ENCODE results near the gene NR5A1. TPM values are rescaled to one million over a fixed set of nuclear protein-coding genes. Genes with fewer than 3 reads are reported as not detected.

NR5A1 gene
- total RNA-seq, 1 experiment from 2014 or later = 0.64 TPM

- H3K9me3 ChIP-seq (ENCODE audit: control insufficient read depth in 1 of 2, insufficient read depth in 1 of 2, low read depth in 1 of 2, low read length in 2 of 2) = no peaks in the 10 kb centered on the region
- ChIA-PET RAD21 (ENCODE audit: low non-redundant PET in 1 of 2, low total read pairs in 2 of 2, uncharacterized antibody in 2 of 2, unreplicated experiment in 2 of 2) (no interaction called here), POLR2A (no interaction called here), CTCF (no interaction called here)
- ATAC-seq = no peak
- no peaks in the 10 kb centered on the region for H3K36me3 ChIP-seq (ENCODE audit: control insufficient read depth in 1 of 2, insufficient read depth in 2 of 2, low read length in 2 of 2)
- no peaks in the 10 kb centered on the region for H3K9me2 ChIP-seq (ENCODE audit: insufficient read depth)
- H3K4me1 ChIP-seq (ENCODE audit: control insufficient read depth in 1 of 2, insufficient read depth in 2 of 2, low read length in 2 of 2) = no peaks in the 10 kb centered on the region
- H3K9ac ChIP-seq (ENCODE audit: low read length) = no peak overlapping the region
- H4K20me1 ChIP-seq (ENCODE audit: insufficient read depth) = no peaks in the 10 kb centered on the region
- no peak overlapping the region for H3K27ac ChIP-seq (ENCODE audit: low read depth, low read length)
- no peak overlapping the region for H3K4me3 ChIP-seq (replicated peaks in 1 of 2; ENCODE audit: low read depth in 1 of 2, low read length in 2 of 2)
- H3K27me3 ChIP-seq (ENCODE audit: insufficient read depth, low read length) = no peaks in the 10 kb centered on the region
- TF ChIP-seq EZH2 (IDR thresholded peaks at IDR 0.05) (no peak), ZBTB33 (IDR thresholded peaks at IDR 0.05; ENCODE audit: extremely low read depth, insufficient replicate concordance, low read length) (no peak), YY1 (IDR thresholded peaks at IDR 0.05; ENCODE audit: extremely low read depth, insufficient replicate concordance, low read depth, low read length) (no peak), EGR1 (IDR thresholded peaks at IDR 0.05; ENCODE audit: low read depth) (no peak), SP1 (IDR thresholded peaks at IDR 0.05; ENCODE audit: low read depth) (no peak), POLR2AphosphoS5 (IDR thresholded peaks at IDR 0.05; ENCODE audit: low read depth, low read length) (no peak), MAX (IDR thresholded peaks at IDR 0.05) (no peak), TCF7L2 (IDR thresholded peaks at IDR 0.05; ENCODE audit: borderline replicate concordance, extremely low read depth, insufficient read depth, insufficient read length) (no peak), SIN3A (IDR thresholded peaks at IDR 0.05; ENCODE audit: low read depth) (no peak), ELF1 (IDR thresholded peaks at IDR 0.05; ENCODE audit: borderline replicate concordance, low read depth) (no peak), REST (IDR thresholded peaks at IDR 0.05; ENCODE audit: low read depth) (no peak), FOSL1 (IDR thresholded peaks at IDR 0.05; ENCODE audit: low read depth) (no peak), ZNF274 (IDR thresholded peaks at IDR 0.05; ENCODE audit: low read depth, low read length) (no peak), EZH2phosphoT487 (IDR thresholded peaks at IDR 0.05; ENCODE audit: borderline replicate concordance) (no peak), SRF (IDR thresholded peaks at IDR 0.05; ENCODE audit: low read depth) (no peak), JUND (IDR thresholded peaks at IDR 0.05) (no peak)
- intact Hi-C loops (cut with micrococcal nuclease) = no loop called here
- no TSS peak for BruUV-seq (replicated peaks)
- H3K4me2 ChIP-seq (ENCODE audit: low read length) = no peak overlapping the region
- no peak for DNase-seq (ENCODE audit: low read depth, low spot score)
- no peak overlapping the region for H2AFZ ChIP-seq (ENCODE audit: low read depth, low read length, poor library complexity, severe bottlenecking)
- no peaks in the 10 kb centered on the region for H3K79me2 ChIP-seq (ENCODE audit: insufficient read depth, low read length)
These were observed 6.2 kb downstream of the NR5A1 start for GRCh38 chr9:124500796-124501611.

Measured in HCT116 (cell line).